ENCODE data around the gene MGAT4A. TPM values are rescaled to one million over a fixed set of nuclear protein-coding genes. Genes with fewer than 3 reads are reported as not detected.
A peak's percentile ranks its signal among the peaks of the same experiment; 100 is the strongest.
"Not testable (repeated sequence)": the region's sequence is repeated elsewhere in the genome, so short reads cannot be mapped to it uniquely, and the experiment has no call there.

Gene MGAT4A
- total RNA-seq, 2 donors from 2014 or later, result 28.2 to 41.6 TPM

GRCh38 chr2:98761909-98762308 lies 31.0 kb upstream of the MGAT4A start:
- ATAC-seq (no peak), DNase-seq (no peak)
- intact Hi-C loops (cut with DNase I), result no loop called here

- intact Hi-C loops (cut with DNase I), result no loop called here
Measured at GRCh38 chr2:98761267-98761781, 30.4 kb upstream of the MGAT4A start.

GRCh38 chr2:98759827-98760625 lies 29.1 kb upstream of the MGAT4A start:
- intact Hi-C loops (cut with DNase I), result no loop called here
- no peak for ATAC-seq
- no peak for DNase-seq

More at GRCh38 chr2:98761267-98761781, 30.4 kb upstream of the MGAT4A start:
- no peak for ATAC-seq
- no peak for DNase-seq

GRCh38 chr2:98759338-98759737 lies 28.4 kb upstream of the MGAT4A start:
- ATAC-seq, result no peak
- no peak for DNase-seq
- intact Hi-C loops (cut with DNase I), result no loop called here

GRCh38 chr2:98757904-98758421 lies 27.0 kb upstream of the MGAT4A start:
- intact Hi-C loops (cut with DNase I), result no loop called here
- DNase-seq (peak; percentile 78), ATAC-seq (peak; percentile 81 to 96)

- intact Hi-C loops (cut with DNase I), result no loop called here
- DNase-seq (no peak), ATAC-seq (no peak)
Measured at GRCh38 chr2:98753801-98754200, 22.9 kb upstream of the MGAT4A start.

- ATAC-seq; intact Hi-C loops (cut with DNase I); DNase-seq: not testable (repeated sequence)
Measured at GRCh38 chr2:98752711-98753110, 21.8 kb upstream of the MGAT4A start.

- DNase-seq, result no peak
- ATAC-seq, result no peak
- intact Hi-C loops (cut with DNase I), result no loop called here
Measured at GRCh38 chr2:98751748-98752147, 20.8 kb upstream of the MGAT4A start.

GRCh38 chr2:98750593-98751282 lies 19.8 kb upstream of the MGAT4A start:
- no peak for DNase-seq
- no peak for ATAC-seq
- intact Hi-C loops (cut with DNase I), result no loop called here

- peak; percentile 82 to 91 for ATAC-seq
- intact Hi-C loops (cut with DNase I), result no loop called here
- DNase-seq, result no peak
Measured at GRCh38 chr2:98749066-98749450, 18.1 kb upstream of the MGAT4A start.

GRCh38 chr2:98748292-98749065 lies 17.5 kb upstream of the MGAT4A start:
- DNase-seq (no peak), ATAC-seq (no peak)
- intact Hi-C loops (cut with DNase I), result no loop called here

- intact Hi-C loops (cut with DNase I), result no loop called here
- no peak for DNase-seq
- no peak for ATAC-seq
Measured at GRCh38 chr2:98747888-98748287, 17.0 kb upstream of the MGAT4A start.

- no peak for ATAC-seq
- intact Hi-C loops (cut with DNase I), result no loop called here
- no peak for DNase-seq
Measured at GRCh38 chr2:98746426-98746825, 15.5 kb upstream of the MGAT4A start.

- intact Hi-C loops (cut with DNase I), result no loop called here
- DNase-seq (no peak), ATAC-seq (no peak)
Measured at GRCh38 chr2:98744595-98744994, 13.7 kb upstream of the MGAT4A start.

GRCh38 chr2:98743835-98744234 lies 12.9 kb upstream of the MGAT4A start:
- DNase-seq (no peak), ATAC-seq (peak in 1 of 2 donors; percentile 15)
- intact Hi-C loops (cut with DNase I), result no loop called here

GRCh38 chr2:98739020-98739419 lies 8.1 kb upstream of the MGAT4A start:
- ATAC-seq, result no peak
- intact Hi-C loops (cut with DNase I), result loop anchor here in 1 of 2 donors (10.0 kb wide), 2 partner anchors 84 to 86 kb away; no protein-coding TSS in a partner anchor

GRCh38 chr2:98738304-98738703 lies 7.4 kb upstream of the MGAT4A start:
- peak in 1 of 2 donors; percentile 18 for ATAC-seq
- intact Hi-C loops (cut with DNase I), result loop anchor here in 1 of 2 donors (10.0 kb wide), 2 partner anchors 84 to 86 kb away; no protein-coding TSS in a partner anchor
- no peak for DNase-seq

More at GRCh38 chr2:98739020-98739419, 8.1 kb upstream of the MGAT4A start:
- no peak for DNase-seq

GRCh38 chr2:98737848-98738247 lies 6.9 kb upstream of the MGAT4A start:
- DNase-seq, result no peak
- no peak for ATAC-seq
- intact Hi-C loops (cut with DNase I), result loop anchor here in 1 of 2 donors (10.0 kb wide), 2 partner anchors 83 to 87 kb away; no protein-coding TSS in a partner anchor

GRCh38 chr2:98736464-98736889 lies 5.5 kb upstream of the MGAT4A start:
- DNase-seq, result no peak
- intact Hi-C loops (cut with DNase I), result loop anchor here in 1 of 2 donors (10.0 kb wide), 2 partner anchors 82 to 88 kb away; no protein-coding TSS in a partner anchor
- ATAC-seq, result no peak

Measured in left cardiac atrium (tissue), 4 donors.